GM12878 (cell line): ENCODE results near the gene CNNM2. TPM values are rescaled to one million over a fixed set of nuclear protein-coding genes. Genes with fewer than 3 reads are reported as not detected.

ENCODE experiments used
- ATAC-seq: fragments of 200-7000 bp; cut with Tn5 transposase; 3 replicates; pipeline ENCODE4 v1.9.1; 2020; ENCODE audit warnings: mild to moderate bottlenecking, moderate library complexity
- BruUV-seq: library from RNA; stranded (reverse); fragments of 400-500 nt; replicated peaks from 2 replicates; lab custom pipeline; 2021; lab: Mats Ljungman, UMichigan
- CTCF ChIA-PET: fragments of 300-600 bp; sonication (Branson Sonifier 250); formaldehyde crosslinking; extraction: SDS; loops from one replicate; lab custom pipeline; 2021; ENCODE audit warnings: inconsistent platforms; lab: Yijun Ruan, JAX
- POLR2A ChIA-PET: fragments of 350-600 bp; formaldehyde crosslinking; extraction: SDS; loops from one replicate; lab custom pipeline; 2021; ENCODE audit warnings: inconsistent platforms; lab: Charles Lee
- RAD21 ChIA-PET: fragments of 300-600 bp; sonication (Branson Sonifier 250); formaldehyde crosslinking; loops from one replicate; lab custom pipeline; 2023; ENCODE audit warnings: antibody characterized with exemption; ENCODE audit not compliant: unreplicated experiment; lab: Charles Lee
- SMC1A ChIA-PET: fragments of 300-600 bp; sonication (Branson Sonifier 250); formaldehyde crosslinking; loops from one replicate; lab custom pipeline; 2023; ENCODE audit not compliant: unreplicated experiment, uncharacterized antibody; lab: Charles Lee
- DNase-seq: peaks from one replicate; pipeline ENCODE4 v3.0.0-alpha.2; 2011; ENCODE audit warnings: low read depth, low spot score
- FAIRE-seq: peaks from 3 replicates; lab custom pipeline; 2011; peaks lifted over from hg19 to GRCh38; lab: Jason Lieb, UNC
- H2AFZ ChIP-seq: 2 replicates; pipeline ENCODE4 v1.6.0; 2011; ENCODE audit warnings: low read depth, low read length, control low read depth; ENCODE audit not compliant: control insufficient read depth
- H3K27ac ChIP-seq: 2 replicates; pipeline ENCODE4 v1.5.1; 2011; ENCODE audit warnings: control low read depth; ENCODE audit not compliant: control insufficient read depth, insufficient read depth
- H3K27me3 ChIP-seq, 2 experiments: replicated peaks in 1 of 2; 2 replicates each; pipeline versions ENCODE4 v1.6.0 to v1.6.1; 2011; ENCODE audit warnings: low read length in 1 of 2; ENCODE audit not compliant: control insufficient read depth in 2 of 2, insufficient read depth in 2 of 2
- H3K36me3 ChIP-seq, 2 experiments: 2 replicates each; pipeline ENCODE4 v1.5.1; 2011; ENCODE audit warnings: low read length in 1 of 2; ENCODE audit not compliant: control insufficient read depth in 2 of 2, insufficient read depth in 2 of 2
- H3K4me1 ChIP-seq: 2 replicates; pipeline ENCODE4 v1.6.1; 2011; ENCODE audit warnings: mild to moderate bottlenecking, low read length, moderate library complexity, mixed read lengths; ENCODE audit not compliant: control insufficient read depth, insufficient read depth
- H3K4me2 ChIP-seq: 2 replicates; pipeline ENCODE4 v1.6.0; 2011; ENCODE audit warnings: control low read depth; ENCODE audit not compliant: control insufficient read depth, insufficient read depth
- H3K4me3 ChIP-seq: fragments of 200-600 bp; sonication (generic); 2 replicates; pipeline ENCODE4 v1.5.1; 2016
- H3K79me2 ChIP-seq: 2 replicates; pipeline ENCODE4 v1.6.0; 2011; ENCODE audit warnings: low read length; ENCODE audit not compliant: control insufficient read depth, insufficient read depth
- H3K9ac ChIP-seq: 2 replicates; pipeline ENCODE4 v1.8.0; 2011; ENCODE audit warnings: low read length, control low read depth, mixed read lengths; ENCODE audit not compliant: control insufficient read depth, insufficient read depth
- H3K9me3 ChIP-seq: replicated peaks from 3 replicates; pipeline ENCODE4 v1.5.1; 2011; ENCODE audit warnings: mild to moderate bottlenecking, low read length; ENCODE audit not compliant: control insufficient read depth, insufficient read depth
- H4K20me1 ChIP-seq: 2 replicates; pipeline ENCODE4 v1.6.0; 2011; ENCODE audit not compliant: control insufficient read depth, insufficient read depth
- CTCF ChIP-seq, 3 experiments: IDR thresholded peaks in 2 of 3; conservative IDR thresholded peaks in 1 of 3; 2 replicates each; pipeline ENCODE4 v1.5.1; 2011; ENCODE audit warnings: low read depth in 3 of 3, low read length in 3 of 3, mild to moderate bottlenecking in 3 of 3, control low read depth in 2 of 3, moderate library complexity in 2 of 3, inconsistent platforms in 1 of 3, mixed read lengths in 1 of 3; ENCODE audit not compliant: control insufficient read depth in 2 of 3, insufficient read depth in 1 of 3; ENCODE audit errors: extremely low read depth in 1 of 3
- ETV6 ChIP-seq, 2 experiments: fragments of 450-650 bp in 1 of 2; IDR thresholded peaks in 1 of 2; conservative IDR thresholded peaks in 1 of 2; 2 replicates each; pipeline ENCODE4 v1.6.1; 2014; ENCODE audit warnings: antibody characterized with exemption in 1 of 2, borderline replicate concordance in 1 of 2, low read depth in 1 of 2, mild to moderate bottlenecking in 1 of 2, moderate library complexity in 1 of 2
- HCFC1 ChIP-seq: fragments of 150-350 bp; IDR thresholded peaks from 2 replicates; pipeline ENCODE4 v1.6.1; 2014; ENCODE audit warnings: low read length
- IKZF2 ChIP-seq, 2 experiments: fragments of 450-650 bp; IDR thresholded peaks; 2 replicates each; pipeline ENCODE4 v1.6.1; 2017; ENCODE audit warnings: mild to moderate bottlenecking in 2 of 2, moderate library complexity in 2 of 2
- NR2C1 ChIP-seq: fragments of 450-650 bp; IDR thresholded peaks from 2 replicates; pipeline ENCODE4 v1.6.1; 2017; ENCODE audit warnings: antibody characterized with exemption, mild to moderate bottlenecking, moderate library complexity
- PAX5 ChIP-seq: IDR thresholded peaks from 2 replicates; pipeline ENCODE4 v1.6.1; 2011; ENCODE audit warnings: low read depth, low read length, borderline replicate concordance
- STAT3 ChIP-seq: IDR thresholded peaks from 2 replicates; pipeline ENCODE4 v1.6.1; 2011; ENCODE audit warnings: low read depth, low read length, improper control_type of control experiment
- SUZ12 ChIP-seq: fragments of 200-600 bp; sonication (generic); IDR thresholded peaks from one replicate; pipeline ENCODE4 v1.6.1; 2018; ENCODE audit warnings: antibody characterized with exemption, mild to moderate bottlenecking; ENCODE audit not compliant: unreplicated experiment
- TCF3 ChIP-seq: IDR thresholded peaks from 2 replicates; pipeline ENCODE4 v1.6.1; 2012; ENCODE audit warnings: low read depth, mild to moderate bottlenecking, low read length, borderline replicate concordance; ENCODE audit not compliant: insufficient read depth
- WGBS: methylation state at CpG from one replicate; pipeline ENCODE4 v1.1.6; 2016; ENCODE audit warnings: low lambda C conversion rate; ENCODE audit not compliant: insufficient replicate concordance, insufficient coverage; ENCODE audit errors: missing lambda C conversion rate; 5-methylcytosine and 5-hydroxymethylcytosine counted together
- in situ Hi-C: fragments of 300-500 bp; cut with MboI; formaldehyde crosslinking; loops from 9 replicates; pipeline ENCODE4 v1.14.3; 2018; ENCODE audit warnings: mixed read lengths
- intact Hi-C: fragments of 100-400 bp; cut with micrococcal nuclease; formaldehyde crosslinking; loops from one replicate; pipeline ENCODE4 v1.14.2; 2022; ENCODE audit not compliant: unreplicated experiment
- polyA plus RNA-seq, 11 experiments: library from polyadenylated mRNA; depleted of rRNA in 4 of 11; unstranded in 6 of 11; stranded (reverse) in 5 of 11; fragments of >200 nt; fragmentation: Nextera tagmentation in 4 of 11; fragmentation: Illumina TruSeq in 1 of 11; extraction: Ambion mirVana in 4 of 11; extraction: Trizol in 1 of 11; gene quantifications; 1 replicate in 1 of 11; 2 replicates in 10 of 11; pipeline versions ENCODE4 v1.2.1 to v1.2.3, GENCODE V29; 2011 to 2016; ENCODE audit warnings: inconsistent platforms in 2 of 11, missing spikeins in 2 of 11, low read depth in 1 of 11
- total RNA-seq, 4 experiments: library from RNA; depleted of rRNA in 3 of 4; stranded (reverse); fragments of >200 nt in 3 of 4; fragmentation: Illumina TruSeq in 1 of 4; extraction: Trizol in 1 of 4; gene quantifications; 2 replicates each; pipeline versions ENCODE4 v1.2.1 to v1.2.3, GENCODE V29; 2013 to 2021

Gene CNNM2
- total and polyA plus RNA-seq, 10 of the 15 experiments (the other 5 are each of a cell fraction or from before 2014, with no cell fraction given) = 0.18 to 7.3 (median 2.5) TPM

GRCh38 chr10:103083977-103084320, 165.9 kb downstream of the CNNM2 start (continued):
- no peak for TF ChIP-seq HCFC1

GRCh38 chr10:103086261-103086660, 168.2 kb downstream of the CNNM2 start:
- ChIA-PET POLR2A (no interaction called here), RAD21 (interaction anchor here (1.6 kb wide), 1 partner anchor 159 kb away, joined by 4 read pairs; the partner anchor contains the start of gene RPEL1)
- Histone ChIP-seq H2AFZ (no peak overlapping the region), H3K4me2 (no peak overlapping the region), H3K79me2 (no peaks in the 10 kb centered on the region), H3K9ac (no peak overlapping the region)
- no peak for FAIRE-seq
- in situ Hi-C loops = no loop called here
- DNase-seq = no peak
- no peak for ATAC-seq
- TF ChIP-seq STAT3 = no peak
- TF ChIP-seq SUZ12 = no peak
- TF ChIP-seq CTCF (IDR thresholded peaks at IDR 0.05 in 2 of 3, conservative IDR thresholded peaks at IDR 0.05 in 1 of 3; ENCODE audit: control insufficient read depth in 2 of 3, extremely low read depth in 1 of 3, insufficient read depth in 1 of 3, low read depth in 3 of 3, low read length in 3 of 3) = no peak
- TF ChIP-seq NR2C1 = no peak
- no peak for TF ChIP-seq PAX5
- no peak for TF ChIP-seq IKZF2 (IDR thresholded peaks at IDR 0.05)
- TF ChIP-seq ETV6 (conservative IDR thresholded peaks at IDR 0.05 in 1 of 2, IDR thresholded peaks at IDR 0.05 in 1 of 2; ENCODE audit: borderline replicate concordance in 1 of 2, low read depth in 1 of 2) = no peak
- TF ChIP-seq TCF3 = no peak
- TF ChIP-seq, all 136 proteins: peak for 0
- no peak overlapping the region for H3K4me3 ChIP-seq
- SMC1A ChIA-PET = interaction anchor here (0.6 to 2.2 kb wide), 5 partner anchors 16 to 163 kb away, joined by 3 to 11 read pairs (median 3); no protein-coding TSS in a partner anchor
- H3K36me3 ChIP-seq = peaks cover 11 to 12% of the 10 kb centered on the region in 2 experiments; a peak in 3 of 4 replicates
- no peaks in the 10 kb centered on the region for H3K9me3 ChIP-seq
- 97% methylated on average over 2 of the region's 2 CpGs for WGBS
- no peaks in the 10 kb centered on the region for H3K27me3 ChIP-seq
- no peak overlapping the region for H3K27ac ChIP-seq
- BruUV-seq = no TSS peak
- CTCF ChIA-PET = interaction anchor here (1.3 to 1.6 kb wide), 3 partner anchors 15 to 149 kb away, joined by 3 to 4 read pairs (median 3); no protein-coding TSS in a partner anchor
- intact Hi-C loops = no loop called here
- H4K20me1 ChIP-seq = no peaks in the 10 kb centered on the region
- no peaks in the 10 kb centered on the region for H3K4me1 ChIP-seq
